ENCODE measurements around the gene PTGDR.

GRCh38 chr14:52269100-52269499, 1.6 kb downstream of the PTGDR start:
- no peak for TF ChIP-seq CTCF (IDR thresholded peaks at IDR 0.05; ENCODE audit: insufficient read depth, low read depth, low read length)
- no peak for TF ChIP-seq EZH2 (IDR thresholded peaks at IDR 0.05; ENCODE audit: insufficient read depth, low read length)
